Thoracic aorta (tissue), 2 donors: ENCODE data around the gene EVI2A. TPM values are rescaled to one million over a fixed set of nuclear protein-coding genes. Genes with fewer than 3 reads are reported as not detected.

Experiments
- ATAC-seq: fragments of 150-250 bp; one replicate; pipeline ENCODE4 v1.8.0; 2017; ENCODE audit warnings: low read depth; ENCODE audit not compliant: insufficient number of reproducible peaks, low FRiP score
- DNase-seq: peaks from one replicate; pipeline ENCODE4 v3.0.0-alpha.2; 2020; ENCODE audit warnings: low spot score
- H3K27ac ChIP-seq, 2 donors: fragments of 200-600 bp; sonication (generic); 1 replicate in 1 of 2; 2 replicates in 1 of 2; pipeline ENCODE4 v1.5.1; 2016; ENCODE audit warnings: mild to moderate bottlenecking in 2 of 2, moderate library complexity in 2 of 2
- H3K27me3 ChIP-seq: fragments of 200-600 bp; sonication (generic); replicated peaks from 2 replicates; pipeline ENCODE4 v1.6.0; 2016; ENCODE audit warnings: mild to moderate bottlenecking; ENCODE audit not compliant: insufficient read depth
- H3K36me3 ChIP-seq: fragments of 200-600 bp; sonication (generic); one replicate; pipeline ENCODE4 v1.5.1; 2016
- H3K4me1 ChIP-seq, 2 donors: fragments of 200-600 bp; sonication (generic); 1 replicate in 1 of 2; 2 replicates in 1 of 2; pipeline versions ENCODE4 v1.5.1 to v1.6.0; 2016; ENCODE audit warnings: low read depth in 2 of 2, mild to moderate bottlenecking in 1 of 2; ENCODE audit not compliant: control insufficient read depth in 1 of 2
- H3K4me3 ChIP-seq: fragments of 200-600 bp; sonication (generic); 2 replicates; pipeline ENCODE4 v1.5.1; 2016; ENCODE audit warnings: mild to moderate bottlenecking
- H3K9me3 ChIP-seq: fragments of 200-600 bp; sonication (generic); 2 replicates; pipeline ENCODE4 v1.5.1; 2016
- total RNA-seq, 2 donors: library from RNA; depleted of rRNA; stranded (reverse); fragments of >200 nt; gene quantifications; one replicate each; pipeline versions ENCODE4 v1.1.0 to v1.2.3, GENCODE V29; 2016
- TF ChIP-seq, protein P1 (sequence below): fragments of 200-600 bp; sonication (generic); IDR thresholded peaks from one replicate; pipeline ENCODE4 v1.5.1; 2019; ENCODE audit warnings: antibody characterized with exemption

The EVI2A gene
- total RNA-seq, 2 donors from 2014 or later: 7.6 to 15.5 TPM

DNA sequence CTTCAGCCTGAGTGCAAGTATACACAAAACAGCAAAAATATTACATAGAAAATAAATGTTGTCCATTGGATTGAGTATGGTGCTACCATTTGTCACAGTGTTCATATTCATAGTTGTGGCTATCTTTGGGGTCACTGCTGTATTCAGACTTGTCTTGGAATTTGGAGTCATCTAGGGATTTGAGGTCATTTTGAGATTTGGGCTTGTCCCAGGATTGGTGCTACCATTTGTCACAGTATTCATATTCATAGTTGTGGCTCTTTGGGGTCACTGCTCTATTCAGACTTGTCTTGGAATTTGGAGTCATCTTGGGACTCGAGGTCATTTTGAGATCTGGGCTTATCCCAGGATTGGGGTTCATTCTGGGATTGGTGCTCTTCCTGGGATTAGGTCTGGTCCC lies 49.2 kb downstream of the EVI2A start:
- no peaks in the 10 kb centered on the region for H3K9me3 ChIP-seq
- peaks cover 24 to 28% of the 10 kb centered on the region in 2 donors for H3K4me1 ChIP-seq
- H3K27ac ChIP-seq: no peak overlapping the region
- H3K36me3 ChIP-seq: no peaks in the 10 kb centered on the region
- TF ChIP-seq, protein P1, sequence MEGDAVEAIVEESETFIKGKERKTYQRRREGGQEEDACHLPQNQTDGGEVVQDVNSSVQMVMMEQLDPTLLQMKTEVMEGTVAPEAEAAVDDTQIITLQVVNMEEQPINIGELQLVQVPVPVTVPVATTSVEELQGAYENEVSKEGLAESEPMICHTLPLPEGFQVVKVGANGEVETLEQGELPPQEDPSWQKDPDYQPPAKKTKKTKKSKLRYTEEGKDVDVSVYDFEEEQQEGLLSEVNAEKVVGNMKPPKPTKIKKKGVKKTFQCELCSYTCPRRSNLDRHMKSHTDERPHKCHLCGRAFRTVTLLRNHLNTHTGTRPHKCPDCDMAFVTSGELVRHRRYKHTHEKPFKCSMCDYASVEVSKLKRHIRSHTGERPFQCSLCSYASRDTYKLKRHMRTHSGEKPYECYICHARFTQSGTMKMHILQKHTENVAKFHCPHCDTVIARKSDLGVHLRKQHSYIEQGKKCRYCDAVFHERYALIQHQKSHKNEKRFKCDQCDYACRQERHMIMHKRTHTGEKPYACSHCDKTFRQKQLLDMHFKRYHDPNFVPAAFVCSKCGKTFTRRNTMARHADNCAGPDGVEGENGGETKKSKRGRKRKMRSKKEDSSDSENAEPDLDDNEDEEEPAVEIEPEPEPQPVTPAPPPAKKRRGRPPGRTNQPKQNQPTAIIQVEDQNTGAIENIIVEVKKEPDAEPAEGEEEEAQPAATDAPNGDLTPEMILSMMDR: no peak
- no peak for ATAC-seq
- H3K27me3 ChIP-seq: no peaks in the 10 kb centered on the region
- no peak for DNase-seq
- H3K4me3 ChIP-seq: no peak overlapping the region

DNA sequence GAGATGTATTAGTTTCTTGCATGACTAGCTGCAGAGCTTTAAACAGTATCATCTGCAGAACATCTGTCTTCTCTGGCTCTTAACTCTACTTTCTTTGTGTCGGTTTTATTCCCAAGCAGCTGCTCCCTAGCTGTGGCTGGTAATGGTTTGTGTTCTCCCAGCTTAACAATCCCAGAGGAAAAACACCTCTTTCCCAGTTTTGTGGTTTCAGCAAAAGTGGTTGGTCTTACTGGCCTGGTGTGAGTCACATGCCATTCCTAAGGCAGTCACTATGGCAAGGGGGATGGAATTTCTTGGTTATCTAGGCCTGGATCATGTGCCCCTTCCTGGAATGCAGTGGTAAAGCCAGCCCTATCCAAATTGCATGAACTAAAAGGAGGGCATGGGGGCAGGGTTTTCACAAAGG lies 51.8 kb downstream of the EVI2A start:
- no peaks in the 10 kb centered on the region for H3K36me3 ChIP-seq

DNA sequence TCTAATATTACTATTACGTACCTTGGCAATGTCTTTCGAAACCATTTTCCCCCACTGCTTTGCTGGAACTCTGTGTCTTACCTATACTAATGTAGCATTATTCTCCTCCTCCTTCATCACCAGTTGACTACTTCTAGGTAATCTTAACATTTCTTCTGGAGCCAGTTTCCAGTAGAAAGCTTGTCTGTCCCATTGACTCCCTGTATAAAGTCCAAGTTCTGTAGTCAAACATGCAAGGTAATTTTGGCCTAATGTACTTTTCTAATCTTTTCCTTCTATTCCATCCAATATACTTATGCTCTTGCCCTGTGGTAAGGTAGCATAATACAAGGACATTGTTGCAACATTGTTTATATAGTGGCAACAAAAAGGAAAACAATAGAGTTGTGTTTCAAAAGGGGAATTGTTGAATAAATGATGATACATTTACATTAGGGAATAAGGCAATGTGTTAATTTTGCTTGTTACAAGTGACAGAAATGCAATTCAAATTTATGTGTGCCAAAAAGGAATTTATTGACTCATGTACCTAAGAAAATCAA lies 52.3 kb downstream of the EVI2A start:
- DNase-seq (no peak), ATAC-seq (no peak)
- peak overlapping the region in 1 of 2 donors; percentile 30 for H3K27ac ChIP-seq
- TF ChIP-seq, protein P1: no peak
- peaks cover 18 to 28% of the 10 kb centered on the region in 2 donors for H3K4me1 ChIP-seq
- no peaks in the 10 kb centered on the region for H3K36me3 ChIP-seq
- no peak overlapping the region for H3K4me3 ChIP-seq
- H3K9me3 ChIP-seq: no peaks in the 10 kb centered on the region
- H3K27me3 ChIP-seq: no peaks in the 10 kb centered on the region

More for the DNA sequence above, 51.8 kb downstream of the EVI2A start:
- TF ChIP-seq, protein P1: no peak
- Histone ChIP-seq H3K4me3 (no peak overlapping the region), H3K27ac (peak overlapping the region in 1 of 2 donors; percentile 30), H3K4me1 (peaks cover 18 to 28% of the 10 kb centered on the region in 2 donors), H3K27me3 (no peaks in the 10 kb centered on the region), H3K9me3 (no peaks in the 10 kb centered on the region)
- DNase-seq: no peak
- ATAC-seq: peak; percentile 82

Other genes starting within 250 kb of the EVI2A start
- 100 to 1,000 TPM in 1 of 2 donors, 10 to 100 TPM in 1; 60.9 to 105 TPM for gene NF1, start 226.6 kb downstream of the EVI2A start, total RNA-seq
- gene OMG, start 24.4 kb downstream of the EVI2A start, total RNA-seq: not detected
- gene EVI2B, start 7.6 kb downstream of the EVI2A start, total RNA-seq: 10 to 100 TPM; 14.4 to 18.5 TPM
- 1 to 10 TPM in 1 of 2 donors, under 1 TPM in 1; 0.68 to 3.7 TPM for gene RAB11FIP4, start 70.1 kb upstream of the EVI2A start, total RNA-seq